ENCODE results near the gene GPN3. TPM values are rescaled to one million over a fixed set of nuclear protein-coding genes. Genes with fewer than 3 reads are reported as not detected.

The GPN3 gene
- total RNA-seq, 1 experiment from 2014 or later = 28.5 TPM

GRCh38 chr12:110513842-110514241 lies 45.8 kb upstream of the GPN3 start:
- CTCF ChIA-PET = interaction anchor here (0.5 to 1.9 kb wide), 3 partner anchors 62 to 98 kb away, joined by 3 to 18 read pairs (median 5); no protein-coding TSS in a partner anchor
- Histone ChIP-seq H3K27me3 (ENCODE audit: insufficient read depth, low read depth) (no peaks in the 10 kb centered on the region), H4K20me1 (ENCODE audit: insufficient read depth) (no peaks in the 10 kb centered on the region), H3K9me3 (ENCODE audit: insufficient read depth, low read depth) (no peaks in the 10 kb centered on the region), H3K9me2 (ENCODE audit: insufficient read depth) (no peaks in the 10 kb centered on the region), H3F3A (ENCODE audit: insufficient read depth, low read depth) (no peaks in the 10 kb centered on the region), H3K4me1 (replicated peaks; ENCODE audit: insufficient read depth) (no peaks in the 10 kb centered on the region), H3K79me2 (ENCODE audit: low read depth) (no peaks in the 10 kb centered on the region), H3K36me3 (ENCODE audit: low read depth) (no peaks in the 10 kb centered on the region), H3K4me2 (no peak overlapping the region), H2AFZ (no peak overlapping the region), H3K4me3 (no peak overlapping the region), H3K27ac (no peak overlapping the region)
- POLR2A ChIA-PET (ENCODE audit: unreplicated experiment) = interaction anchor here (0.6 kb wide), 1 partner anchor 16 kb away, joined by 3 read pairs; no protein-coding TSS in a partner anchor
- TF ChIP-seq EZH2 (IDR thresholded peaks at IDR 0.05; ENCODE audit: low read depth) (no peak), CTCF (conservative IDR thresholded peaks at IDR 0.05) (no peak)
- intact Hi-C loops (cut with micrococcal nuclease; ENCODE audit: unreplicated experiment) = loop anchor here (5.0 kb wide), 2 partner anchors 62 to 313 kb away; partner anchors contain the start of gene ARPC3
- no TSS peak for BruUV-seq (replicated peaks)
- no peak for DNase-seq

- DNase-seq = no peak
- BruUV-seq (replicated peaks) = no TSS peak
- POLR2A ChIA-PET (ENCODE audit: unreplicated experiment) = no interaction called here
- Histone ChIP-seq H3K9me2 (ENCODE audit: insufficient read depth) (no peaks in the 10 kb centered on the region), H3K4me1 (replicated peaks; ENCODE audit: insufficient read depth) (no peaks in the 10 kb centered on the region), H3K9me3 (ENCODE audit: insufficient read depth, low read depth) (no peaks in the 10 kb centered on the region; the same call in 1 of the 2 replicates), H3F3A (ENCODE audit: insufficient read depth, low read depth) (peaks cover 7% of the 10 kb centered on the region; the same call in 1 of the 2 replicates), H3K4me3 (no peak overlapping the region), H3K27ac (no peak overlapping the region), H3K27me3 (ENCODE audit: insufficient read depth, low read depth) (no peaks in the 10 kb centered on the region), H3K79me2 (ENCODE audit: low read depth) (no peaks in the 10 kb centered on the region), H4K20me1 (ENCODE audit: insufficient read depth) (no peaks in the 10 kb centered on the region), H2AFZ (no peak overlapping the region), H3K4me2 (no peak overlapping the region), H3K36me3 (ENCODE audit: low read depth) (no peaks in the 10 kb centered on the region)
- CTCF ChIA-PET = no interaction called here
- TF ChIP-seq EZH2 (IDR thresholded peaks at IDR 0.05; ENCODE audit: low read depth) (no peak), CTCF (conservative IDR thresholded peaks at IDR 0.05) (no peak)
- intact Hi-C loops (cut with micrococcal nuclease; ENCODE audit: unreplicated experiment) = no loop called here
Observed at GRCh38 chr12:110508071-110508586, 40.1 kb upstream of the GPN3 start.

GRCh38 chr12:110505332-110505731 lies 37.3 kb upstream of the GPN3 start:
- TF ChIP-seq EZH2 (IDR thresholded peaks at IDR 0.05; ENCODE audit: low read depth) = no peak
- no peak for TF ChIP-seq CTCF (conservative IDR thresholded peaks at IDR 0.05)

More at GRCh38 chr12:110505332-110505731, 37.3 kb upstream of the GPN3 start:
- H3K4me3 ChIP-seq = no peak overlapping the region
- intact Hi-C loops (cut with micrococcal nuclease; ENCODE audit: unreplicated experiment) = no loop called here
- no TSS peak for BruUV-seq (replicated peaks)
- peaks cover 22% of the 10 kb centered on the region for H3F3A ChIP-seq (ENCODE audit: insufficient read depth, low read depth)
- CTCF ChIA-PET = no interaction called here
- no peak overlapping the region for H3K4me2 ChIP-seq
- no peaks in the 10 kb centered on the region for H3K27me3 ChIP-seq (ENCODE audit: insufficient read depth, low read depth)
- H3K4me1 ChIP-seq (replicated peaks; ENCODE audit: insufficient read depth) = peaks cover 4% of the 10 kb centered on the region
- no peak overlapping the region for H3K27ac ChIP-seq
- DNase-seq = no peak
- no peaks in the 10 kb centered on the region; the same call in 1 of the 2 replicates for H3K9me3 ChIP-seq (ENCODE audit: insufficient read depth, low read depth)
- POLR2A ChIA-PET (ENCODE audit: unreplicated experiment) = interaction anchor here (0.6 kb wide), 1 partner anchor 833 kb away, joined by 4 read pairs; no protein-coding TSS in a partner anchor
- 0 out of 2 replicates have a peak, but pooled peaks cover 3% of the 10 kb centered on the region for H3K36me3 ChIP-seq (ENCODE audit: low read depth)
- H2AFZ ChIP-seq = no peak overlapping the region
- H4K20me1 ChIP-seq (ENCODE audit: insufficient read depth) = no peaks in the 10 kb centered on the region
- H3K79me2 ChIP-seq (ENCODE audit: low read depth) = peaks cover 15% of the 10 kb centered on the region
- H3K9me2 ChIP-seq (ENCODE audit: insufficient read depth) = no peaks in the 10 kb centered on the region
